HL-60 (cell line): ENCODE results near the gene PAQR4.

Source experiments
- DNase-seq, 2 experiments: peaks; one replicate each; pipeline ENCODE4 v3.0.0-alpha.2; 2010 to 2020; ENCODE audit warnings: low read depth in 1 of 2, low spot score in 1 of 2
- H3K27ac ChIP-seq: fragments of 250-450 bp; sonication (Bioruptor Pico); replicated peaks from 2 replicates; pipeline ENCODE4 v1.5.1; 2020; ENCODE audit warnings: mild to moderate bottlenecking, moderate library complexity
- H3K27me3 ChIP-seq: fragments of 250-450 bp; sonication (Bioruptor Pico); 2 replicates; pipeline ENCODE4 v1.5.1; 2021; ENCODE audit warnings: mild to moderate bottlenecking, moderate library complexity; ENCODE audit not compliant: insufficient read depth, poor library complexity, severe bottlenecking
- H3K4me3 ChIP-seq: replicated peaks from 2 replicates; pipeline ENCODE4 v1.5.1; 2011; ENCODE audit warnings: mild to moderate bottlenecking, control low read depth, low read length; ENCODE audit not compliant: insufficient read depth
- CTCF ChIP-seq: IDR thresholded peaks from one replicate; pipeline ENCODE4 v1.5.1; 2011; ENCODE audit warnings: low read length, control low read depth, inconsistent platforms; ENCODE audit not compliant: insufficient read depth
- GABPA ChIP-seq: IDR thresholded peaks from 2 replicates; pipeline ENCODE4 v1.6.1; 2012; ENCODE audit warnings: low read depth
- POLR2AphosphoS5 ChIP-seq: IDR thresholded peaks from 2 replicates; pipeline ENCODE4 v1.6.1; 2012; ENCODE audit warnings: low read depth
- REST ChIP-seq: IDR thresholded peaks from 2 replicates; pipeline ENCODE4 v1.6.1; 2012; ENCODE audit warnings: low read depth; ENCODE audit not compliant: insufficient replicate concordance
- SPI1 ChIP-seq: IDR thresholded peaks from 2 replicates; pipeline ENCODE4 v1.6.1; 2012; ENCODE audit warnings: low read depth, mild to moderate bottlenecking, borderline replicate concordance

The PAQR4 gene

GRCh38 chr16:2971134-2971984 is 2.2 kb downstream of the PAQR4 start:
- Histone ChIP-seq H3K27ac (no peak overlapping the region), H3K4me3 (no peak overlapping the region), H3K27me3 (no peaks in the 10 kb centered on the region)
- no peak for DNase-seq
- TF ChIP-seq REST (no peak), POLR2AphosphoS5 (peak; percentile 62)

GRCh38 chr16:2971985-2972784 is 3.0 kb downstream of the PAQR4 start:
- Histone ChIP-seq H3K27ac (no peak overlapping the region), H3K4me3 (no peak overlapping the region), H3K27me3 (no peaks in the 10 kb centered on the region)
- no peak for TF ChIP-seq CTCF
- TF ChIP-seq GABPA = no peak
- TF ChIP-seq POLR2AphosphoS5 = peak; percentile 39; the same call in 1 of the 2 replicates
- no peak for DNase-seq

- TF ChIP-seq REST = no peak
- peak; percentile 68; the same call in 1 of the 2 replicates for TF ChIP-seq POLR2AphosphoS5
- no peak overlapping the region for H3K4me3 ChIP-seq
- no peak for DNase-seq
- H3K27ac ChIP-seq = no peak overlapping the region
- no peaks in the 10 kb centered on the region for H3K27me3 ChIP-seq
Observed at GRCh38 chr16:2973093-2973492, 3.9 kb downstream of the PAQR4 start.

- no peak overlapping the region for H3K27ac ChIP-seq
- H3K4me3 ChIP-seq = no peak overlapping the region
- DNase-seq = no peak
- TF ChIP-seq POLR2AphosphoS5 (no peak), SPI1 (no peak), REST (no peak), CTCF (no peak), GABPA (no peak)
- H3K27me3 ChIP-seq = no peaks in the 10 kb centered on the region
Observed at GRCh38 chr16:2973605-2974318, 4.6 kb downstream of the PAQR4 start.
